Putamen (tissue), 1 donor: Measurements from ENCODE around the gene MORC4.
A peak's percentile ranks its signal among the peaks of the same experiment; 100 is the strongest.

Source experiments
- DNase-seq: peaks from one replicate; pipeline ENCODE4 v3.0.0-alpha.2; 2016; ENCODE audit warnings: low spot score

MORC4 gene

GRCh38 chrX:106905064-106905708 lies 94.8 kb downstream of the MORC4 start:
- no peak for DNase-seq

GRCh38 chrX:106903856-106904528 lies 96.0 kb downstream of the MORC4 start:
- no peak for DNase-seq

GRCh38 chrX:106903291-106903824 lies 96.7 kb downstream of the MORC4 start, which contains the start of gene RIPPLY1:
Gene RIPPLY1 (minus strand): TSS chrX:106903341. CDS start chrX:106903287, 54 bp downstream.
- no peak for DNase-seq

- no peak for DNase-seq
These were observed 97.3 kb downstream of the MORC4 start for GRCh38 chrX:106902684-106903083.

GRCh38 chrX:106901781-106902219 lies 98.2 kb downstream of the MORC4 start:
- DNase-seq, result no peak

GRCh38 chrX:106901341-106901740 lies 98.7 kb downstream of the MORC4 start:
- DNase-seq, result no peak

GRCh38 chrX:106899841-106900240 lies 100.2 kb downstream of the MORC4 start:
- no peak for DNase-seq

- DNase-seq, result no peak
These were observed 100.7 kb downstream of the MORC4 start for GRCh38 chrX:106899276-106899675.

- DNase-seq, result no peak
These were observed 101.5 kb downstream of the MORC4 start for GRCh38 chrX:106898462-106898861.

GRCh38 chrX:106897259-106897658 lies 102.8 kb downstream of the MORC4 start:
- no peak for DNase-seq

GRCh38 chrX:106894978-106895452 lies 105.0 kb downstream of the MORC4 start:
- DNase-seq, result no peak

- peak; percentile 42 for DNase-seq
These were observed 105.6 kb downstream of the MORC4 start for GRCh38 chrX:106894392-106894909.

- DNase-seq, result no peak
These were observed 108.1 kb downstream of the MORC4 start for GRCh38 chrX:106891762-106892460.
